ENCODE measurements around the gene TERT.
"Not testable (repeated sequence)": the region's sequence is repeated elsewhere in the genome, so short reads cannot be mapped to it uniquely, and the experiment has no call there.

The TERT gene

GRCh38 chr5:1331861-1332405 is 37.1 kb upstream of the TERT start:
- DNase-seq (ENCODE audit: extremely low read depth in 1 of 2, low read depth in 1 of 2): no peak

- DNase-seq (ENCODE audit: extremely low read depth in 1 of 2, low read depth in 1 of 2): no peak
Observed at GRCh38 chr5:1330847-1331831, 36.3 kb upstream of the TERT start.

GRCh38 chr5:1330146-1330846 is 35.4 kb upstream of the TERT start:
- no peak for DNase-seq (ENCODE audit: extremely low read depth in 1 of 2, low read depth in 1 of 2)

- no peak for DNase-seq (ENCODE audit: extremely low read depth in 1 of 2, low read depth in 1 of 2)
Observed at GRCh38 chr5:1329111-1329579, 34.3 kb upstream of the TERT start.

- not testable (repeated sequence) for DNase-seq (ENCODE audit: extremely low read depth in 1 of 2, low read depth in 1 of 2)
Observed at GRCh38 chr5:1328237-1329110, 33.6 kb upstream of the TERT start.

- DNase-seq (ENCODE audit: extremely low read depth in 1 of 2, low read depth in 1 of 2): not testable (repeated sequence)
Observed at GRCh38 chr5:1326901-1327756, 32.3 kb upstream of the TERT start.

GRCh38 chr5:1326532-1326875 is 31.6 kb upstream of the TERT start:
- DNase-seq (ENCODE audit: extremely low read depth in 1 of 2, low read depth in 1 of 2): not testable (repeated sequence)

- no peak for DNase-seq (ENCODE audit: extremely low read depth in 1 of 2, low read depth in 1 of 2)
Observed at GRCh38 chr5:1325870-1326531, 31.1 kb upstream of the TERT start.

GRCh38 chr5:1325191-1325741 is 30.4 kb upstream of the TERT start:
- no peak for DNase-seq (ENCODE audit: extremely low read depth in 1 of 2, low read depth in 1 of 2)

- no peak for DNase-seq (ENCODE audit: extremely low read depth in 1 of 2, low read depth in 1 of 2)
Observed at GRCh38 chr5:1324719-1325190, 29.9 kb upstream of the TERT start.

- no peak for DNase-seq (ENCODE audit: extremely low read depth in 1 of 2, low read depth in 1 of 2)
Observed at GRCh38 chr5:1324301-1324700, 29.4 kb upstream of the TERT start.

- no peak for DNase-seq (ENCODE audit: extremely low read depth in 1 of 2, low read depth in 1 of 2)
Observed at GRCh38 chr5:1323803-1324173, 28.9 kb upstream of the TERT start.

GRCh38 chr5:1322955-1323802 is 28.3 kb upstream of the TERT start:
- no peak for DNase-seq (ENCODE audit: extremely low read depth in 1 of 2, low read depth in 1 of 2)

GRCh38 chr5:1322036-1322900 is 27.4 kb upstream of the TERT start:
- DNase-seq (ENCODE audit: extremely low read depth in 1 of 2, low read depth in 1 of 2): no peak

GRCh38 chr5:1321576-1321975 is 26.7 kb upstream of the TERT start:
- DNase-seq (ENCODE audit: extremely low read depth in 1 of 2, low read depth in 1 of 2): no peak

- DNase-seq (ENCODE audit: extremely low read depth in 1 of 2, low read depth in 1 of 2): no peak
Observed at GRCh38 chr5:1320436-1321344, 25.8 kb upstream of the TERT start.
